Smooth muscle cell of trachea (primary cell): ENCODE data around the gene ATG14. TPM values are rescaled to one million over a fixed set of nuclear protein-coding genes. Genes with fewer than 3 reads are reported as not detected.

ENCODE experiments used
- total RNA-seq: library from RNA; depleted of rRNA; stranded (reverse); fragments of >200 nt; gene quantifications from 2 replicates; pipeline ENCODE4 v1.2.1, GENCODE V29; 2014

Gene ATG14, protein sequence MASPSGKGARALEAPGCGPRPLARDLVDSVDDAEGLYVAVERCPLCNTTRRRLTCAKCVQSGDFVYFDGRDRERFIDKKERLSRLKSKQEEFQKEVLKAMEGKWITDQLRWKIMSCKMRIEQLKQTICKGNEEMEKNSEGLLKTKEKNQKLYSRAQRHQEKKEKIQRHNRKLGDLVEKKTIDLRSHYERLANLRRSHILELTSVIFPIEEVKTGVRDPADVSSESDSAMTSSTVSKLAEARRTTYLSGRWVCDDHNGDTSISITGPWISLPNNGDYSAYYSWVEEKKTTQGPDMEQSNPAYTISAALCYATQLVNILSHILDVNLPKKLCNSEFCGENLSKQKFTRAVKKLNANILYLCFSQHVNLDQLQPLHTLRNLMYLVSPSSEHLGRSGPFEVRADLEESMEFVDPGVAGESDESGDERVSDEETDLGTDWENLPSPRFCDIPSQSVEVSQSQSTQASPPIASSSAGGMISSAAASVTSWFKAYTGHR
- 19.1 and 19.4 TPM in 2 replicates for total RNA-seq

GRCh38 chr14:55411426-55412389 lies at the start of gene ATG14:
Gene ATG14, minus strand, starts transcription at chr14:55411830. Its CDS starts 8 bp downstream, at chr14:55411822.

DNA sequence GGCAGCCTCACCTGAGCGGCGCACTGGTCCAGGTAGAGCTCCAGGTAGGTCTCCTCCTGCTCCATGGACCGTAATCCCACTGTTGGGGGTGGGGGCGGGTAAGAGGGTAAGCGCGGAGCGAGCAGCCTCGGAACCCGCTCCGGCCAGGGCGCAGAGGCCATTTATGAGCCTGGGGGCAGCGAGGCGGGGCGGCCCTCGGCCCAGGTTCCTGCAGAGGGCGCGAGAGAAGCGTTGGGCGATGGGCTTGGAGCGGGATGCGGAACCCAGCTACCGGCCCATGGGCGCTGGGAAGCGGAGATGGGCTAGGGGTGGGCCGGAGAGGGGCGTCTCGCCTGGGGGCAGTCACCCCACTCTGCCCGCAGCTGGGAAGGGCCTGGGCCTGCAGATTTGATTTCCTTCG lies 28.8 kb upstream of the ATG14 start, which contains the start of gene TBPL2:
TBPL2 (minus strand) TSS at position 232 of the 400 bp plus-strand sequence; CDS start at position 65, 167 bp downstream.

Other genes starting within 250 kb of the ATG14 start
- gene DLGAP5, start 220.2 kb downstream of the ATG14 start, total RNA-seq, result 2.3 and 66.5 TPM in 2 replicates
- 21.1 and 21.7 TPM in 2 replicates for gene FBXO34, start 140.4 kb downstream of the ATG14 start, total RNA-seq
- gene TBPL2, start 28.8 kb upstream of the ATG14 start, total RNA-seq, result not detected in 2 replicates
- gene KTN1, start 168.4 kb upstream of the ATG14 start, total RNA-seq, result 89.2 and 168 TPM in 2 replicates